ENCODE results near the gene ANKRD40CL.

DNA sequence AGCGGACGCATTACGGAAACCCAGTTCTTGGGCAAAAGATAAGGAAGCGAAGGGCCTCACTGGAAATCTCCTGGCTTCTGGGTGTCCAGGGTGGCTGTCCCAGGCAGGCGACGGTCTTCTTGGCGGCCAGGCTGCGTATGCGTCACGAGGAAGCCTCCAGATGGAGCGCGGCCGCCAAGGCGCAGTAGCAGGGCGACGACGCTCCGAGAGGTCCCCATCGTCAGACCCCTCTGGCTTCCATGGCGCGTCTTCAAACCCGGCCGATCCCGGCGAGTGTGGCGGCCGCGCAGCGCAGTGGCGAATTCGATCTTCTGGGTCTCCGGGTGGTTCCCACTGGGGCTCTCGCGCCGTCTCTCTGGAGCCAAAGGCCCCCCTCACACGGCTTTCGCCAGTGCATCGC is 13.8 kb upstream of the ANKRD40CL start:
- TF ChIP-seq TAF1 (IDR thresholded peaks at IDR 0.05; ENCODE audit: control insufficient read depth, extremely low read depth, insufficient read depth, low read length, severe bottlenecking) = no peak
- TF ChIP-seq, protein P1, sequence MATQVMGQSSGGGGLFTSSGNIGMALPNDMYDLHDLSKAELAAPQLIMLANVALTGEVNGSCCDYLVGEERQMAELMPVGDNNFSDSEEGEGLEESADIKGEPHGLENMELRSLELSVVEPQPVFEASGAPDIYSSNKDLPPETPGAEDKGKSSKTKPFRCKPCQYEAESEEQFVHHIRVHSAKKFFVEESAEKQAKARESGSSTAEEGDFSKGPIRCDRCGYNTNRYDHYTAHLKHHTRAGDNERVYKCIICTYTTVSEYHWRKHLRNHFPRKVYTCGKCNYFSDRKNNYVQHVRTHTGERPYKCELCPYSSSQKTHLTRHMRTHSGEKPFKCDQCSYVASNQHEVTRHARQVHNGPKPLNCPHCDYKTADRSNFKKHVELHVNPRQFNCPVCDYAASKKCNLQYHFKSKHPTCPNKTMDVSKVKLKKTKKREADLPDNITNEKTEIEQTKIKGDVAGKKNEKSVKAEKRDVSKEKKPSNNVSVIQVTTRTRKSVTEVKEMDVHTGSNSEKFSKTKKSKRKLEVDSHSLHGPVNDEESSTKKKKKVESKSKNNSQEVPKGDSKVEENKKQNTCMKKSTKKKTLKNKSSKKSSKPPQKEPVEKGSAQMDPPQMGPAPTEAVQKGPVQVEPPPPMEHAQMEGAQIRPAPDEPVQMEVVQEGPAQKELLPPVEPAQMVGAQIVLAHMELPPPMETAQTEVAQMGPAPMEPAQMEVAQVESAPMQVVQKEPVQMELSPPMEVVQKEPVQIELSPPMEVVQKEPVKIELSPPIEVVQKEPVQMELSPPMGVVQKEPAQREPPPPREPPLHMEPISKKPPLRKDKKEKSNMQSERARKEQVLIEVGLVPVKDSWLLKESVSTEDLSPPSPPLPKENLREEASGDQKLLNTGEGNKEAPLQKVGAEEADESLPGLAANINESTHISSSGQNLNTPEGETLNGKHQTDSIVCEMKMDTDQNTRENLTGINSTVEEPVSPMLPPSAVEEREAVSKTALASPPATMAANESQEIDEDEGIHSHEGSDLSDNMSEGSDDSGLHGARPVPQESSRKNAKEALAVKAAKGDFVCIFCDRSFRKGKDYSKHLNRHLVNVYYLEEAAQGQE (IDR thresholded peaks at IDR 0.05; ENCODE audit: borderline replicate concordance) = no peak
- TF ChIP-seq, protein P1 (CRISPR knock-in tag; IDR thresholded peaks at IDR 0.05; ENCODE audit: low read depth) = no peak

All from K562 (cell line).